GM12892 (cell line): ENCODE results near the gene ATP9B.

Experiments used
- POLR2A ChIP-seq: IDR thresholded peaks from 2 replicates; pipeline ENCODE4 v1.6.1; 2011; ENCODE audit warnings: low read depth, low read length, control low read depth
- POLR2AphosphoS5 ChIP-seq: IDR thresholded peaks from 2 replicates; pipeline ENCODE4 v1.6.1; 2011; ENCODE audit warnings: low read depth, low read length, control low read depth

- no peak for TF ChIP-seq POLR2A
- TF ChIP-seq POLR2AphosphoS5 = no peak
Observed at GRCh38 chr18:79092874-79093273, 23.7 kb downstream of the ATP9B start.
